ENCODE measurements around the gene ZNF385D.

ZNF385D gene

GRCh38 chr3:21526461-21526860, 224.5 kb downstream of the ZNF385D start:
- H2BK5ac ChIP-seq (ENCODE audit: low read length) = no peak overlapping the region
- no peak overlapping the region for H3K4me3 ChIP-seq (ENCODE audit: low read length in 2 of 2)
- H3K4me2 ChIP-seq (ENCODE audit: insufficient read depth, low read length, poor library complexity, severe bottlenecking) = no peak overlapping the region
- H3K4me1 ChIP-seq (ENCODE audit: control insufficient read depth in 2 of 2, insufficient read depth in 1 of 2, low read depth in 1 of 2, low read length in 2 of 2) = no peaks in the 10 kb centered on the region
- no CpG with 5 or more reads among the region's 4 CpGs for WGBS, 2 donors (ENCODE audit: extremely low coverage in 2 of 2, insufficient read length in 2 of 2, insufficient replicate concordance in 1 of 2)
- H3K9me3 ChIP-seq (replicated peaks in 1 of 2; ENCODE audit: control insufficient read depth in 2 of 2, insufficient read depth in 1 of 2, low read depth in 1 of 2, low read length in 2 of 2) = no peaks in the 10 kb centered on the region
- H4K91ac ChIP-seq (ENCODE audit: low read depth, low read length, poor library complexity) = no peak overlapping the region
- H3K9ac ChIP-seq (ENCODE audit: low read depth, low read length, poor library complexity) = no peak overlapping the region
- H3K14ac ChIP-seq (ENCODE audit: low read length) = no peak overlapping the region
- no peaks in the 10 kb centered on the region for H3K36me3 ChIP-seq (replicated peaks in 1 of 2; ENCODE audit: control insufficient read depth in 2 of 2, insufficient read depth in 2 of 2, low read length in 2 of 2)
- no peak overlapping the region for H3K4ac ChIP-seq (ENCODE audit: low read length)
- H4K8ac ChIP-seq (ENCODE audit: low read depth, low read length) = no peak overlapping the region
- H2BK120ac ChIP-seq (ENCODE audit: low read depth, low read length) = no peak overlapping the region
- H3K27me3 ChIP-seq (ENCODE audit: control insufficient read depth in 3 of 3, insufficient read depth in 3 of 3, low read depth in 1 of 3, low read length in 3 of 3) = no peaks in the 10 kb centered on the region
- no peak overlapping the region for H3K18ac ChIP-seq (ENCODE audit: low read length)
- no peak overlapping the region for H2AFZ ChIP-seq (ENCODE audit: low read length)
- DNase-seq (ENCODE audit: low spot score) = no peak
- no peak overlapping the region for H2BK15ac ChIP-seq (ENCODE audit: low read length)
- H2AK5ac ChIP-seq (ENCODE audit: low read depth, low read length) = no peak overlapping the region
- no peak overlapping the region for H3K27ac ChIP-seq (replicated peaks; ENCODE audit: low read length)
- H3K79me1 ChIP-seq (ENCODE audit: low read depth, low read length) = no peaks in the 10 kb centered on the region
- H3K23ac ChIP-seq (ENCODE audit: low read depth, low read length, poor library complexity) = no peak overlapping the region
- H2BK12ac ChIP-seq (ENCODE audit: low read length) = no peak overlapping the region

DNA sequence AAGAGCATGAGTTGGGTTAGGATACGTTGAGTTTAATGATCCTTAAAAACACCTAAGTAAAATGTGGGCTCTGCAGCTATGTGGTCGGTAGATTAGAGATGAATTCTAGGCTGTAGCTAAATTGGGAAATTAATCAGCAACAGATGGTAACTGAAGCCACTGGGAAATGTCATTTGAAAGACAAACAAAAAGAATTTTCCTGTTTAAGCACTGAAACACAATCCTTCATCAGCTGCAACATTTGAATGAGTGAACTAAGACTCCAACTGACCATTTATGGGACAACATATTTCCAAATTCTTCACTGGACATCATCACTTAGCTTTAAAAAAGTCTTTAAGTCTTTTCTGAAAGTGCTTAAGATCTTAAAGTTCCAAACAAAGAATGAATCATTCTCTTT, 226.9 kb downstream of the ZNF385D start:
- no peak overlapping the region for H2BK12ac ChIP-seq (ENCODE audit: low read length)
- no peak overlapping the region for H3K18ac ChIP-seq (ENCODE audit: low read length)
- no peak overlapping the region for H2AFZ ChIP-seq (ENCODE audit: low read length)
- H2BK15ac ChIP-seq (ENCODE audit: low read length) = no peak overlapping the region
- H3K4me2 ChIP-seq (ENCODE audit: insufficient read depth, low read length, poor library complexity, severe bottlenecking) = no peak overlapping the region
- no peak overlapping the region for H2BK5ac ChIP-seq (ENCODE audit: low read length)
- H3K14ac ChIP-seq (ENCODE audit: low read length) = no peak overlapping the region
- H3K4ac ChIP-seq (ENCODE audit: low read length) = no peak overlapping the region
- H3K9me3 ChIP-seq (replicated peaks in 1 of 2; ENCODE audit: control insufficient read depth in 2 of 2, insufficient read depth in 1 of 2, low read depth in 1 of 2, low read length in 2 of 2) = no peaks in the 10 kb centered on the region
- H3K23ac ChIP-seq (ENCODE audit: low read depth, low read length, poor library complexity) = no peak overlapping the region
- H3K79me1 ChIP-seq (ENCODE audit: low read depth, low read length) = no peaks in the 10 kb centered on the region
- no peak overlapping the region for H4K91ac ChIP-seq (ENCODE audit: low read depth, low read length, poor library complexity)
- no peaks in the 10 kb centered on the region for H3K4me1 ChIP-seq (ENCODE audit: control insufficient read depth in 2 of 2, insufficient read depth in 1 of 2, low read depth in 1 of 2, low read length in 2 of 2)
- no peak overlapping the region for H4K8ac ChIP-seq (ENCODE audit: low read depth, low read length)
- H2BK120ac ChIP-seq (ENCODE audit: low read depth, low read length) = no peak overlapping the region
- no peak overlapping the region for H3K9ac ChIP-seq (ENCODE audit: low read depth, low read length, poor library complexity)
- H3K36me3 ChIP-seq (replicated peaks in 1 of 2; ENCODE audit: control insufficient read depth in 2 of 2, insufficient read depth in 2 of 2, low read length in 2 of 2) = no peaks in the 10 kb centered on the region
- no peaks in the 10 kb centered on the region for H3K27me3 ChIP-seq (ENCODE audit: control insufficient read depth in 3 of 3, insufficient read depth in 3 of 3, low read depth in 1 of 3, low read length in 3 of 3)
- no peak overlapping the region for H3K27ac ChIP-seq (replicated peaks; ENCODE audit: low read length)
- no peak overlapping the region for H3K4me3 ChIP-seq (ENCODE audit: low read length in 2 of 2)
- no peak for DNase-seq (ENCODE audit: low spot score)
- WGBS, 2 donors (ENCODE audit: extremely low coverage in 2 of 2, insufficient read length in 2 of 2, insufficient replicate concordance in 1 of 2) = no CpG with 5 or more reads among the region's 2 CpGs
- no peak overlapping the region for H2AK5ac ChIP-seq (ENCODE audit: low read depth, low read length)

DNA sequence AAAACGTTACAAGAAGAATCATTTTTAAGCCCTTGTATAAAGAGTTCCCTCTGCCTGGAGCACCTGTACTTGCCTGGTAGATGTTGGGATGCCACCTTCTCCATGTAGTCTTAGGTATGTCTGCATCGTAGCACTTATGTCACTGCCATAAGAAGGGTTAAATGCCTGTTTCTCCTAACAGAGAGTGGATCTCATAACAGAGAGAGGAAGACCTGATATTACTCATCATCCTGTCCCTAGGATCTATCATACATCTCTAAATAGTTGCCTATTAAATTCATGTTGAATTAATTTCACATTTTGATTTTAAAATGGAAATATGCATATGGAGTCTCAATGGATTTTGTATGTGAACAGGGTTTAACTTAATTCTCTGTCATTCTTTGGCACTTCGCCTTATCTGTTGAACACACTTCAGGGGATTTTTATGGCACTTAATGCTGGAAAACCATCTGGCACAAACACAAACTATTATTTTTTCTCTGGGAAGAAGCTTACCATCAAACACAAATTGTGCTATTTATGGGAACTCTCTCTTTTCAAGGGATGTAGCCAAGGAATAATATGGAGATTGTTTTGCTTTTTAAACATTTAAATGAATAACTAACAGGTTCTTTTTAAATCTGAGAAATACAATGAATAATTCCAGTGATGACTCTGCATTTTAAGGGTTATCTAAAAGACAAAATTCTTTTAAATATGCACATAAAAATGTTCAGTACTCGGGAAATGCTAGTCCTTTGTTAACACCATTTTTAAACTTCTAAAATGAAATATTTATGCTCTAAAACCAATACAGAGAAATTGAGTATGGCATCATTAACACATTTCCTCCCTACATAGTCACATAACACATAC, 230.7 kb downstream of the ZNF385D start:
- H3K4me2 ChIP-seq (ENCODE audit: insufficient read depth, low read length, poor library complexity, severe bottlenecking) = no peak overlapping the region
- no peaks in the 10 kb centered on the region for H3K9me3 ChIP-seq (replicated peaks in 1 of 2; ENCODE audit: control insufficient read depth in 2 of 2, insufficient read depth in 1 of 2, low read depth in 1 of 2, low read length in 2 of 2)
- no peak overlapping the region for H4K91ac ChIP-seq (ENCODE audit: low read depth, low read length, poor library complexity)
- no peaks in the 10 kb centered on the region for H3K36me3 ChIP-seq (replicated peaks in 1 of 2; ENCODE audit: control insufficient read depth in 2 of 2, insufficient read depth in 2 of 2, low read length in 2 of 2)
- no peak overlapping the region for H3K27ac ChIP-seq (replicated peaks; ENCODE audit: low read length)
- DNase-seq (ENCODE audit: low spot score) = no peak
- no peak overlapping the region for H2BK15ac ChIP-seq (ENCODE audit: low read length)
- H3K23ac ChIP-seq (ENCODE audit: low read depth, low read length, poor library complexity) = no peak overlapping the region
- H3K4me1 ChIP-seq (ENCODE audit: control insufficient read depth in 2 of 2, insufficient read depth in 1 of 2, low read depth in 1 of 2, low read length in 2 of 2) = no peaks in the 10 kb centered on the region
- H2AK5ac ChIP-seq (ENCODE audit: low read depth, low read length) = no peak overlapping the region
- H3K27me3 ChIP-seq (ENCODE audit: control insufficient read depth in 3 of 3, insufficient read depth in 3 of 3, low read depth in 1 of 3, low read length in 3 of 3) = no peaks in the 10 kb centered on the region
- H2BK120ac ChIP-seq (ENCODE audit: low read depth, low read length) = no peak overlapping the region
- H3K4me3 ChIP-seq (ENCODE audit: low read length in 2 of 2) = no peak overlapping the region
- WGBS, 2 donors (ENCODE audit: extremely low coverage in 2 of 2, insufficient read length in 2 of 2, insufficient replicate concordance in 1 of 2) = no CpG with 5 or more reads among the region's 4 CpGs
- no peak overlapping the region for H2AFZ ChIP-seq (ENCODE audit: low read length)
- no peak overlapping the region for H2BK5ac ChIP-seq (ENCODE audit: low read length)
- H3K4ac ChIP-seq (ENCODE audit: low read length) = no peak overlapping the region
- no peak overlapping the region for H4K8ac ChIP-seq (ENCODE audit: low read depth, low read length)
- H2BK12ac ChIP-seq (ENCODE audit: low read length) = no peak overlapping the region
- H3K14ac ChIP-seq (ENCODE audit: low read length) = no peak overlapping the region
- H3K9ac ChIP-seq (ENCODE audit: low read depth, low read length, poor library complexity) = no peak overlapping the region
- H3K79me1 ChIP-seq (ENCODE audit: low read depth, low read length) = no peaks in the 10 kb centered on the region
- H3K18ac ChIP-seq (ENCODE audit: low read length) = no peak overlapping the region

DNA sequence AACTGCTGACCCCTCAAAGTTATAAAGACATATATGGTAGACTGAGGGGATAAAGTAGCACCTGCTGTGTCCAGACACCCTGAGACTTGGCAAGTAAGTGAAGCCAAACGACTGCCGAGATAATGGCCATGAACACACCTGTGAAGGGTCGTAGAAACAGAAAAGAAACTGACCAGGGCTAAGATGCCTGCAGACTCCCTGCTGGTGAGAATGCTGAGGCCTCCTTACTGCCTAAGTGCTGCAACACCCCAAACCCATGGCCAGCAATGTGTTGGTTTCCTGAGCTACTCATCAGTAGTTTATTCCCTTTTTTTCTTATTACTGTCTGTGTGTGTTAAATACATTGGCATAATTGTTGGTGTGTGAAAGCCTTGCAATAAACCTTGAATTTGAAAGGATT, 233.8 kb downstream of the ZNF385D start:
- no peak for DNase-seq (ENCODE audit: low spot score)

More for the DNA sequence above, 233.8 kb downstream of the ZNF385D start:
- Histone ChIP-seq H4K91ac (ENCODE audit: low read depth, low read length, poor library complexity) (no peak overlapping the region), H3K27ac (replicated peaks; ENCODE audit: low read length) (no peak overlapping the region), H3K9me3 (replicated peaks in 1 of 2; ENCODE audit: control insufficient read depth in 2 of 2, insufficient read depth in 1 of 2, low read depth in 1 of 2, low read length in 2 of 2) (no peaks in the 10 kb centered on the region), H3K79me1 (ENCODE audit: low read depth, low read length) (no peaks in the 10 kb centered on the region), H3K4ac (ENCODE audit: low read length) (no peak overlapping the region), H2AFZ (ENCODE audit: low read length) (no peak overlapping the region), H2AK5ac (ENCODE audit: low read depth, low read length) (no peak overlapping the region), H3K36me3 (replicated peaks in 1 of 2; ENCODE audit: control insufficient read depth in 2 of 2, insufficient read depth in 2 of 2, low read length in 2 of 2) (no peaks in the 10 kb centered on the region), H2BK5ac (ENCODE audit: low read length) (no peak overlapping the region), H3K27me3 (ENCODE audit: control insufficient read depth in 3 of 3, insufficient read depth in 3 of 3, low read depth in 1 of 3, low read length in 3 of 3) (no peaks in the 10 kb centered on the region), H3K18ac (ENCODE audit: low read length) (no peak overlapping the region), H3K4me2 (ENCODE audit: insufficient read depth, low read length, poor library complexity, severe bottlenecking) (no peak overlapping the region), H3K4me3 (ENCODE audit: low read length in 2 of 2) (no peak overlapping the region), H2BK15ac (ENCODE audit: low read length) (no peak overlapping the region), H3K4me1 (ENCODE audit: control insufficient read depth in 2 of 2, insufficient read depth in 1 of 2, low read depth in 1 of 2, low read length in 2 of 2) (no peaks in the 10 kb centered on the region), H3K14ac (ENCODE audit: low read length) (no peak overlapping the region), H3K23ac (ENCODE audit: low read depth, low read length, poor library complexity) (no peak overlapping the region), H3K9ac (ENCODE audit: low read depth, low read length, poor library complexity) (no peak overlapping the region), H2BK120ac (ENCODE audit: low read depth, low read length) (no peak overlapping the region), H4K8ac (ENCODE audit: low read depth, low read length) (no peak overlapping the region), H2BK12ac (ENCODE audit: low read length) (no peak overlapping the region)
- WGBS, 2 donors (ENCODE audit: extremely low coverage in 2 of 2, insufficient read length in 2 of 2, insufficient replicate concordance in 1 of 2) = no CpG with 5 or more reads among the region's 3 CpGs

All from neuronal stem cell (in vitro differentiated cells).